HG03558 (cell line): Measurements from ENCODE around the gene BEND5.

Experiments used
- ATAC-seq: cut with Tn5 transposase; IDR thresholded peaks from one replicate; pipeline ENCODE4 v1.9.1; 2021; ENCODE audit warnings: moderate number of reproducible peaks; ENCODE audit not compliant: unreplicated experiment; ENCODE audit errors: extremely low read depth

Gene BEND5

GRCh38 chr1:48767975-48768510 lies 8.6 kb downstream of the BEND5 start:
- ATAC-seq, result no peak

DNA sequence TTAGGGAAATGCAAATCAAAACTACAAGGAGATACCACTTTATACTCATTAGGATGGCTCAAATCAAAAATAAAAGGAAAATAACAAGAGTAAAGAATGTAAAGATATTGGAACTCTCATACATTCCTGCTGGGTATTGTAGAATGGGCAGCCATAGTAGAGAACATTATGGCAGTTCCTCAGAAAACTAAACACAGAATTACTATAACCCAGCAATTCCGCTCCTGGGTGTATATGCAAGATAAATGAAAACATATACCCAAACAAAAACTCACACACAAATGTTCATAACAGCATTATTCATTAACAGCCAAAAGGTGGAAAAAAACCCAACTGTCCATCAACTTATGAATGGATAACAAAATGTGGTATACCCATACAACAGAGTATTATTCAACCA lies 11.4 kb downstream of the BEND5 start:
- no peak for ATAC-seq

- ATAC-seq, result no peak
These were observed 14.7 kb downstream of the BEND5 start for GRCh38 chr1:48761986-48762385.

DNA sequence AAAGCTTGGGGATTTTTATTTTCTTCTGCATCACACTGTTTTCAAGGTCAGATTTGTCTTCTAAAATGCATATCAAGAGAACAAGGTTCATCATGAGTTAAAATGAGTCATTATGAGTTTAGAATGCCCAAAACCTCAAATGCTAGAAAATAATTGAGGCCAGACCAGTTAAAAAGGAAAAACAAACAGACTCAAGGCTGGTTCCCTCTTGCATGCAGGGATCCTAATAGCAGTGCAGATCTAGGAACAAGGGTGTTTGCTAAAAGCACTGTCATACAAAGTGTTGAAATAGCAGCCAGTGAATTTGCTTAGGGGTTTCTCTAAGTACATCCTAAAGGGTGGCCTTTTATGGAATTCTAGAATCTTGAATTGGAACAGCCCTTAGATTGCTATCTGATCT lies 15.3 kb downstream of the BEND5 start:
- no peak for ATAC-seq

DNA sequence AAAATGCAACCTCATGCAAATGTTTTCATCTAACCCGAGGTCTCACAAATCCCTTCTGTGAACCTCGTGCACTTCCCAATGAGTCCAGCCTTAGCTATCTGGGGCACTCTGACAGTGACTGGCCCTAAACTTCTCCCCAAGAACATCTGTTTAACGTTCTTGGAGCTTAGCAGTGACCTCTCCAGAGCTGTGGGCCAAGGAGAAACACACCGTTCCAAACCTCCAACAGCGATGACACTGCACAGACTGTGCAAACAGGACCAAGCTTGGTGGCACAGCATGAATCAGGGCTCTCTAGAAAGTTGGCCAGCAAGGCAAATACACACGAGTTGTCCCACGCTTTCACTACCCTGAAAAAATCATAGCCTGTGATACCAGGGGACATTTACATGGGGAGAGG lies 15.8 kb downstream of the BEND5 start:
- ATAC-seq, result no peak

DNA sequence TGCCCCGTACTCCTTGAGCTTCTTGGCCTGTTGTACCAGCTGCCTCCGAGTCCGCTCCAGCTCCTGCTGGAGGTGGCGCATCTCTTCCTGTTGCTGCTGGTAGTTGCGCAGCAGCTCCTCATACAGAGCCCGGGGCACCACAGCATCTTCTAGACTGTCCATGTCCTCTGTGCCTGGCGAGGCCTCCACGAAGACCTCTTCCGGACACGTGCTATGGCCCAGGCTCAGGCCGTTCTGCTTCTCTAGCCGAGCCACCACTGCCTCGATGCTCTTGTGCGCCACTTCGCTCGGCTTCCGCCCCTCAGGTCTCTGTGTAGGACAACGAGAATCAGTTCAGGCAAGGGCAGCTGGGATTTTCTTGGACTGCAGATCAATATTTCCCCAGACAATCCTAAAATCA lies 17.7 kb downstream of the BEND5 start:
- ATAC-seq, result no peak

DNA sequence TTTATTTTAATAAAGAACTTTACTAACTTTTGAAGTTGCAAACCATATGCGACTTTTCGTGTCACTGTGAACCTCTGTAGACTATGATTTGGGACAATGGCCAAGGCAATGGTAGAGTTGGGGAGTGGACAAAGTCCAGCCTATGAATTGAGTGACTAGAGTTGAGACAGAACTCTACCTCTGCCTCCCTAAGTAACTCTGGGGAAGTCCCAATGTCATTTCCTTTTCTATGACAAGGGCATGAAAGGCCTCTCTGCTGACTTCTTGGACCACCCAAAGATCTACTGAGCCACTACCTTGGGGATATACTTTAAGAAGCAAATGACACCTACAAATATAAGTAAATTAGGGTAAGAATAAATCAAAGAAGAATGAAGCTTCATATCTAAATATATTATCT lies 19.3 kb downstream of the BEND5 start:
- ATAC-seq, result peak; percentile 35

DNA sequence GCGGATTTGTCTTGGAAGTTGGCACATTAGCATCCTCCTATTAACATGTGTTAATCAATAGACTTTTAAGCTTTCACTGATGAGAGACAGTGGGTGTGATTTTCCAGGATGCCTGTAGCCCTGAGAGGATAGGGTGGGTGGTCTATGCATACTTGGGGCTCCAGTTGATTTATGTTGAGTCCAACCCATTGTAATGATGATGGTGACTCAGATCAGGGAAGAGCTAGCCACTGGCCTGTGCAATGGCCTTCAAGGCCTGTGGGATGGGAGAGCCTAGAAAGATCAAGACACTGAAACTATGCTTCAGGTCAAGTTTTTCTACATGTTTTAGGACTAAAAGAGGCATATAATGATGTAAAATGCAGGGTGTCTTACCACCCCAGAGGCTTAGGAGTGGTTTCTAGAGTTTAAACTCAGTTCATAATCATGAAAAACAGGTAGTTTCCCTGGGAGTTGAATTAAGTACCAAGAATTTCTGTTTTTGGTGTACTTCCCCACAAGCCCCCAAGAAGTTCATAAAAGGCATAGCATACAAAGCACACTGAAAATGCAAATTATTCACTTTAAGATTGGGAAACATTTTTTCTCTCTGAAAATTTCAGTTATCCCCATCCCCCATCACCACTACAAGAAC lies 19.9 kb downstream of the BEND5 start:
- peak; percentile 17 for ATAC-seq

DNA sequence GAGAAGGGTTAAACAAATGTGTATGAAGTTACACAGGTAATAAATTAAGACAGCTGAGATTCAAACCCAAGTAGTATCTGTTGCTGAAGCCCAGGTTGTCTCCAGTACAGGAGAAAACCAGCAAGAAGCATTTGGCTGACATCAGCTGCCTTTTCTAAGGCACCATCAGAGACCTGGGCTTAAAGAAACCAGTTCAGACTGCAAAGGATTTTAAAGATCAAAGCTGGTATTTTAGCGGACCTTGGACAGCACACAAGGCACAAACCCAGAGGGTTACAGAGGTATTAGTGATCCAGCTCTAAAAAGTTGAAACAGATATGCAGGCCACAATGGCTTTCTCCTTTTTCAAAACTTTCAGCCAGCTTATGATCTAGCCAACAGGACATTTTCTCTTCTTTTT lies 23.4 kb downstream of the BEND5 start:
- no peak for ATAC-seq

DNA sequence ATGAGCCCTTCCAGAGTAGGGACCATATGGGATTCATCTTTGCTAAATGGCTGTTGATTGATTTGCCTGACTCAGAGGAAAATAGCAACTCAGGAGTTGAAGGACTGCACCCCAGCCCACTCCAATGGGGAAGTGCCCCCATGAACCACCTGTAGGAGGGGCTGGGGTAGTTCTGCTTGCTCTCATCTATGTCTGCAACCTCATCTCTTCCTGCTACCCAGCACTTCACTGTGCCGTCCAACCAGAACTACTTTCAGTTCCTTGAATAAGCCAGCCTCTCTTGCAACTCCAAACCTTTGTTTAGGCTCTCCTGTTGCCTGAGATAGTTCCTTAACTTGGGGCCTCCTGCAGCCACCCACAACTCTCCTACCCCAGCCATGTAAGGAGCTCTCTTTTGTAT lies 26.6 kb downstream of the BEND5 start:
- peak; percentile 41 for ATAC-seq

GRCh38 chr1:48749068-48749467 lies 27.6 kb downstream of the BEND5 start:
- no peak for ATAC-seq

DNA sequence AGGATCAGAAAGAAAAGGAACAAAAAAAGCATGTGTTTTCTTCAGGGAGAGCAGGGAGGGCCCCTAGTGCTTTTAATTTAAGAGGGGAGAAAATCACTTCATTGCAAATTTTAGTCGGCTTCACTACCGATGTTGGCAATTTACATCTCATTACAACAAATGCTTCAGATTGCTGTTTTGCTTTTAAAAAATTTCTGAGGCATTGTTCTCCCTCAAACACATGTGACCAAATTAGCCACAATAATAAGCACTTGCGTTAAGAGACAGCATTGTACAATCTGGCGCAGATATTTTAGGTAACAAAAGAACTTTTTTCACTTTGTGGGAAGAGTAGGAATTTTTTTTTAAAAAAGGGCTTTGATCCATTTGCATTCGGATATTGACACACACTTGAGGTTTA lies 29.8 kb downstream of the BEND5 start:
- ATAC-seq, result no peak

- no peak for ATAC-seq
These were observed 32.7 kb downstream of the BEND5 start for GRCh38 chr1:48744032-48744431.

GRCh38 chr1:48743480-48743879 lies 33.2 kb downstream of the BEND5 start:
- no peak for ATAC-seq

DNA sequence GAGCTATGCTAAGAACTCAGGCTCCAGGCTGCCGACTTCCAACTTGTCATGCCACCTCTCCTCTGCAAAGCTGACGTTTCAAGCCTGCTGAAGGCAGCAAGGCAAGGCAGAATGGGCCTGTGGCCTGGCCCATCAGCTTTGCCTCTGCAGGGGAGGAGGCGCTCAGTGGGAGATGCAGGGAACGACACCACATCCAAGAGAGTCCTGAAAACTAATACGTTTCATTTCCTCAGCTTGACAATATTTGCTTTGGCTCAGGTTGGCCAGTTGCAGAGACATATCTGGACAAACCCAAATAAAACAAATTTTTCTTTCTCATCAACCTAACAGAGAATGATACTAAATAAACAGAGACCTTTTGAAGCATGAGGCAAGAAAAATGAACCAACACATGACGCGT lies 35.3 kb downstream of the BEND5 start:
- ATAC-seq, result no peak

DNA sequence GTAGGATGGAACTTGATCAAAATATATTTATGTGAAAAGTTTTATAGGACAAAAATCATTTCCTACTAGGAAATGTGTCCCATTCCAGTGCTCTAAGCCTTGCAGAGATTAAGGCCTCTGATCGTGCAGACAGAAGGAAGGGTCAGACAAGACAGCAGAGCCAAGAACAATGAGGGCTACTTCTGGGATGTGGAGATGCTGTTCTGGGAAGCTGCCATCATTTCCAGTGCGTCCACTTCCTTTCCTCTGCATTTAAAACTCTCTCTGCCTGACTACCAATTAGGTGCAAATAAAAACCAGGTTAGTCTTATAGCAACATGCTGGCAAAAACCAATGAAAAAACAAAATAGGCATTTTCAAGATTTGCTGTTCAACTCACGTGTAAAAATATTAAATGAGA lies 36.1 kb downstream of the BEND5 start:
- ATAC-seq, result no peak

- no peak for ATAC-seq
These were observed 37.6 kb downstream of the BEND5 start for GRCh38 chr1:48739091-48739490.

GRCh38 chr1:48738356-48738755 lies 38.3 kb downstream of the BEND5 start:
- ATAC-seq, result no peak

DNA sequence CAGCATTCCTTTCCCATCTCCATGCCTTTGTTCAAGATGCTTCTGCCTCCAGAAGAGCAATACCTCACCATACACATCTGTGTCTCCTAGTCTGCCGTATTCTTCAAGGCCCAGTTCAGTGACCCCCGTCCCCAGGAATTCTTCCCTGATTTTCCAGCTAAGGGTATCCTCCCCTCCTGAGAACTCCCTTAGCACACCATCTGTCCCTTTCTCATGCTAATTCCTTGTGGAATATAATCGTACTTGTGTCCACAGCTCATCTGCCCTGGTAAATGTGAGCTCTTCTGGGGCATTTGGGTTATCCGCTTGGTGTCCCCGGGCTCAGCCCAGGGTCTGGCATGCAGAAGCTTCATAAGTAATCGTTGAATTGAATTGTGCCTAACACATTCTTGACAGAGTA lies 40.9 kb downstream of the BEND5 start:
- no peak for ATAC-seq

- ATAC-seq, result no peak
These were observed 46.4 kb downstream of the BEND5 start for GRCh38 chr1:48730164-48730910.

GRCh38 chr1:48728584-48728983 lies 48.1 kb downstream of the BEND5 start:
- no peak for ATAC-seq
